ENCODE measurements around the gene ASAP2.
"Not testable (repeated sequence)": the region's sequence is repeated elsewhere in the genome, so short reads cannot be mapped to it uniquely, and the experiment has no call there.

Gene ASAP2

DNA sequence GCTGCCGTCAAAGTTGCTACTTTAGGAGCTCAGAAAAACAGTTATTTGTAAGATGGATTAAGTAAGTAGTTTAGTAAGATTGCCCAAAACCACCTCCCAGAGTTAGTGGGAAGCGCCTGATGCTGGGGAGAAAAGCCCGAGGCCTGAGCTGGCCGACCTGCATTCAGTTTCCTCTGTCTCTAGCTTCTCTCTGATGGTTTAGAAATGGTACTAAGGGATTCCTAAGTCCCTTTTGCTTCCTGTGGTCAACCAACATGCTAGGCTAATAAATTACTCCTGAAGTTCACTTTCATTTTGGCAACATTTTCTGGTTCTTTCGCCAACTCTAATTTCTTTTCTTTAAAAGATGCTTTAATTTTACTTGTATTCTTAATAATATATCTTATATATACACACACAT is 60.1 kb downstream of the ASAP2 start:
- no peak for DNase-seq (ENCODE audit: low read depth)
- no peak overlapping the region for H3K4me3 ChIP-seq (replicated peaks; ENCODE audit: low read depth, low read length)
- TF ChIP-seq, protein P1, sequence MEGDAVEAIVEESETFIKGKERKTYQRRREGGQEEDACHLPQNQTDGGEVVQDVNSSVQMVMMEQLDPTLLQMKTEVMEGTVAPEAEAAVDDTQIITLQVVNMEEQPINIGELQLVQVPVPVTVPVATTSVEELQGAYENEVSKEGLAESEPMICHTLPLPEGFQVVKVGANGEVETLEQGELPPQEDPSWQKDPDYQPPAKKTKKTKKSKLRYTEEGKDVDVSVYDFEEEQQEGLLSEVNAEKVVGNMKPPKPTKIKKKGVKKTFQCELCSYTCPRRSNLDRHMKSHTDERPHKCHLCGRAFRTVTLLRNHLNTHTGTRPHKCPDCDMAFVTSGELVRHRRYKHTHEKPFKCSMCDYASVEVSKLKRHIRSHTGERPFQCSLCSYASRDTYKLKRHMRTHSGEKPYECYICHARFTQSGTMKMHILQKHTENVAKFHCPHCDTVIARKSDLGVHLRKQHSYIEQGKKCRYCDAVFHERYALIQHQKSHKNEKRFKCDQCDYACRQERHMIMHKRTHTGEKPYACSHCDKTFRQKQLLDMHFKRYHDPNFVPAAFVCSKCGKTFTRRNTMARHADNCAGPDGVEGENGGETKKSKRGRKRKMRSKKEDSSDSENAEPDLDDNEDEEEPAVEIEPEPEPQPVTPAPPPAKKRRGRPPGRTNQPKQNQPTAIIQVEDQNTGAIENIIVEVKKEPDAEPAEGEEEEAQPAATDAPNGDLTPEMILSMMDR (IDR thresholded peaks at IDR 0.05; ENCODE audit: low read length, missing control alignments) = no peak

DNA sequence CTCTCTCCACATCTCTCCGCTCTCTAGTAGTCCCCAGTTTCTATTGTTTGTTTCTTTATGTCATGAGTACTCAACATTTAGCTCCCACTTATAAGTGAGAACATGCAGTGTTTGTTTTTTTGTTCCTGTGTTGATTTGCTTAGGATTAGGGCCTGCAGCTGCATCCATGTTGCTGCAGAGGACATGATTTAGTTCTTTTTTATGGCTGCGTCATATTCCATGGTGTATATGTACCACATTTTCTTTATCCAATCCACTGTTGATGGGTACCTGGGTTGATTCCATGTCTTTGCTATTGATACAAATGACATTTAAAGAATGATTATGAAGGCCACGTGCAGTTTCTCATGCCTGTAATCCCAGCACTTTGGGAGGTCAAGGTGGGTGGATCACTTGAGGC is 60.7 kb downstream of the ASAP2 start:
- DNase-seq (ENCODE audit: low read depth); H3K4me3 ChIP-seq (replicated peaks; ENCODE audit: low read depth, low read length): not testable (repeated sequence)

DNA sequence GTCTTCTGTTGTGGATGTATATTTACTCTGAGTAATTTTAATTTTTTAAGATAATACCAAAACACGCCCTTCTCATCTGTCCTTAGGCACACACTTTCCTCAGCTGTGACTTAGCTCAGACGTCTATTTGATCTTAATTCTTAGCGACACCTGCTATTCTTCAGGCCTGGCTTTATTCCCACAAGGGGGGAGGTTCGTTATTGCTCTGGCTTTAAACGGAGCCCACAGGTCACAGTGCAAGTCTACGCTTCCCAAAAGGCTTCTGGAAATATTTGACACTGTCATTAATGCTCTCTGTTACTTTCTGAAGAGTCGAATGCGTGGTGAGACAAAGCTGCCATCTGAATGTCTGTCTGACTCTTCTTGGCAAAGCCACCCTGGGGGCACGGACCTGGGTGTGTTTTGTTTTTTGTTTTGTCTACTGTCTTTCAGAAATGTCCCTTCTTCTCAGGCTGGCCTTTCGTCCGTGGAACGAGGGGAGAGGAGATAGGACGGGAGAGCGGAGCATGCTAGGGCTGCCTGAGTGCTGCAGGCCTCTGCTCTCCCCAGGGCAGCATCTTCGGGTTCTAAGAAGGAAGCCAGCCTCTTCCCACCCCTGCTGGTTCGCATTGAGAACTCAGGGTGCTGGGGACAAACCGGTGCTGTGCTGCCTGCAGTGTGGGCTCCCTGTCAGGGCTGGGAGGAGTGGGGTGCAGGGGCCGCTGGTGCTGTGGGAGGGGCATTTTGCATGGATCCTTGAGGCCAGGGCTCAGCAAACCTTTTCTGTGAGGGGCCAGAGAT is 61.9 kb downstream of the ASAP2 start:
- TF ChIP-seq, protein P1 (IDR thresholded peaks at IDR 0.05; ENCODE audit: low read length, missing control alignments) = no peak
- no peak overlapping the region for H3K4me3 ChIP-seq (replicated peaks; ENCODE audit: low read depth, low read length)
- DNase-seq (ENCODE audit: low read depth) = no peak

DNA sequence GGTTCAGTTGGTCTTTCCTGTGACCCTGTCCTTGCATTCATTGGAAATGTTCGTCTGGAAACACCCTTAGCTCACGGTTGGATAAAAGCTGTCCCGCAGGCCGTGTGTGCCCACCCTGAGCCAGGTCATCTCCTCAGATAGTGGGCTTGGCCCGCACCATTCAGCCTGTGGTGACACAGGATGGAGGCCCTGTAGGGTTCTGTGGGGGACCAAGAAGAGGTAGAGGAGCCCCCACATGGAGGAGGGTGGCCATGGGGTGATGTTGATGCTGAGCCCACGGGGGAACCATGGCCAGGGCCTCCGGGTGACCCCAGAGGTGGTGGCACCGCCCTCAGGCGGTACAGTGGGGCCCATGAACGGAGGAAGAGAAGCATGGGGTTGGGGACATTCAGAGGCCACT is 62.7 kb downstream of the ASAP2 start:
- TF ChIP-seq, protein P1 (IDR thresholded peaks at IDR 0.05; ENCODE audit: low read length, missing control alignments) = no peak
- no peak overlapping the region for H3K4me3 ChIP-seq (replicated peaks; ENCODE audit: low read depth, low read length)
- no peak for DNase-seq (ENCODE audit: low read depth)

DNA sequence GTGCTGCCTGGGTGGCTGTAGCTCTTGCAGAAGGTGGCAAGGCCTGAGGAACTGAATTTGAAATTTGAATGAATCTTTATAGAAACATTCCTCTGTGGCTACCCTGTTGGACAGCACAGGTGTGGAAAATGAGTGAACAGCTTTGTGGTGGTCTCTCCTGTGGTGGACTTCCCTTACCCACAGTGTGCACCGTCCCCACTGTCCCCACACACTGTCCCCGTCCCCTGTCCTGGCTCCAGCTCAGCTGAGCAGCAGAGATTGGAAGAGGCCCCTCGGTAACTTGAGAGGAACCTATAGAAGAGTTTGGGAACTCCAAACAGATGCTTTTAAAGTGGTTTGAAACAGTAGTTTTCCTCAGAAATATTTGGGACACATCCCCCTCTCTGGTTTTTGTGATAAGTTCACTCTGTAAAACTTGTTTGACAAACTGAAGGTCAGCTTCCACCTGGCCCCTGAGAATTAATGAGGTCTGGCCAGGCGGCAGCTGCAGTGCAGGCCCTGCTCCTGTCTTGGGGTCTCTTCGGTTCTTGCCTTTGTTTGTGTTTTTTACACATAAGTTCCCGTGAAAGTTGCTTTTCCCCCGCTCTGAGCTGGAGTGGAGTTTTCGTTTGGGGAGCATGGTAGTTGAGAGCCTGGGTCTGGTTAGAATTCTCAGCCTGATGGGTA is 63.2 kb downstream of the ASAP2 start:
- H3K4me3 ChIP-seq (replicated peaks; ENCODE audit: low read depth, low read length) = no peak overlapping the region
- DNase-seq (ENCODE audit: low read depth) = no peak
- TF ChIP-seq, protein P1 (IDR thresholded peaks at IDR 0.05; ENCODE audit: low read length, missing control alignments) = no peak

DNA sequence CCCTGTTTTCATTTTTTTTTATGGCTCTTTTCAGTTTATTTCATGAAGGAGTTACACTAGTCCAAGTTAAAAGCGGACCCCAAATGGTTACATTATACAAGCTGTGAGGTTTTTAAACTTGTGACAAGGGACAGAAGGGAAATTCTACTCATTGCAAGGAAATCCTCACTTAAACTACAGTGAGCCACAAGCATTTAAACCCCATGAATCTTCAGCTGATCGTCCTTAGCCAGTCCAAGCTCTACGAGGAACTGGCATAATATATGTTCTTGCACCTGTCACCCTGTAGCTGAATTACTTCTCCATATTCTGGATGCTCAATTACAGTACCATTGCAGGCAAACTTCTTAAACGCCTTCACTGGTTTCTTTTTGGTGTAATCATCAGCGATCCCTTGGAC is 64.5 kb downstream of the ASAP2 start:
- no peak overlapping the region for H3K4me3 ChIP-seq (replicated peaks; ENCODE audit: low read depth, low read length)
- TF ChIP-seq, protein P1 (IDR thresholded peaks at IDR 0.05; ENCODE audit: low read length, missing control alignments) = no peak
- DNase-seq (ENCODE audit: low read depth) = no peak

DNA sequence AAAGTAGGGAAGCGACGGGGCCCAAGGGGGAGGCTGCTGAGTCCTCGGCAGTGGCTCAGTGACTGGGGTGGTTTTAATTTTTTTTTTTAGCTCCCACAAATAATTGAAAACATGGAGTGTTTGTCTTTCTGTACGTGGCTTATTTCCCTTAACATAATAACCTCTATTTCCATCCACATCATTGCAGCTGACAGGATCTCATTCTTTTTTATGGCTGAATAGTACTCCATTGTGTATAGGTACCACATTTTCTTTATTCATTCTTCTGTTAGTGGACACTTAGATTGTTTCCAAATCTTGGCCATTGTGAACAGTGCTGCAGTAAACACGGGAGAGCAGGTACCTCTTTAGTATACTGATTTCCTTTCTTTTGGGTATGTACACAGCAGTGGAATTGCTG is 65.1 kb downstream of the ASAP2 start:
- H3K4me3 ChIP-seq (replicated peaks; ENCODE audit: low read depth, low read length) = no peak overlapping the region
- no peak for DNase-seq (ENCODE audit: low read depth)
- TF ChIP-seq, protein P1 (IDR thresholded peaks at IDR 0.05; ENCODE audit: low read length, missing control alignments) = no peak
